Measurements from ENCODE around the gene FMO3.
A peak's percentile ranks its signal among the peaks of the same experiment; 100 is the strongest.

The FMO3 gene

GRCh38 chr1:171075041-171075440 is 15.7 kb upstream of the FMO3 start:
- H3K4me3 ChIP-seq (ENCODE audit: low read length) = no peak overlapping the region
- DNase-seq (ENCODE audit: low read depth) = no peak
- TF ChIP-seq CTCF (IDR thresholded peaks at IDR 0.05; ENCODE audit: insufficient read depth, low read depth, low read length, missing control alignments) = no peak

GRCh38 chr1:171081314-171081753 is 9.4 kb upstream of the FMO3 start:
- H3K4me3 ChIP-seq (ENCODE audit: low read length) = no peak overlapping the region
- TF ChIP-seq CTCF (IDR thresholded peaks at IDR 0.05; ENCODE audit: insufficient read depth, low read depth, low read length, missing control alignments) = peak; percentile 34
- DNase-seq (ENCODE audit: low read depth) = peak; percentile 53

GRCh38 chr1:171081763-171082201 is 8.9 kb upstream of the FMO3 start:
- H3K4me3 ChIP-seq (ENCODE audit: low read length) = no peak overlapping the region
- no peak for TF ChIP-seq CTCF (IDR thresholded peaks at IDR 0.05; ENCODE audit: insufficient read depth, low read depth, low read length, missing control alignments)
- DNase-seq (ENCODE audit: low read depth) = no peak

GRCh38 chr1:171082606-171083005 is 8.1 kb upstream of the FMO3 start:
- H3K4me3 ChIP-seq (ENCODE audit: low read length) = no peak overlapping the region
- no peak for DNase-seq (ENCODE audit: low read depth)
- TF ChIP-seq CTCF (IDR thresholded peaks at IDR 0.05; ENCODE audit: insufficient read depth, low read depth, low read length, missing control alignments) = no peak

GRCh38 chr1:171083222-171083621 is 7.5 kb upstream of the FMO3 start:
- no peak overlapping the region for H3K4me3 ChIP-seq (ENCODE audit: low read length)
- DNase-seq (ENCODE audit: low read depth) = no peak
- TF ChIP-seq CTCF (IDR thresholded peaks at IDR 0.05; ENCODE audit: insufficient read depth, low read depth, low read length, missing control alignments) = no peak

GRCh38 chr1:171084091-171084490 is 6.6 kb upstream of the FMO3 start:
- no peak for TF ChIP-seq CTCF (IDR thresholded peaks at IDR 0.05; ENCODE audit: insufficient read depth, low read depth, low read length, missing control alignments)
- H3K4me3 ChIP-seq (ENCODE audit: low read length) = no peak overlapping the region

GRCh38 chr1:171084870-171085269 is 5.8 kb upstream of the FMO3 start:
- H3K4me3 ChIP-seq (ENCODE audit: low read length) = no peak overlapping the region
- no peak for DNase-seq (ENCODE audit: low read depth)
- TF ChIP-seq CTCF (IDR thresholded peaks at IDR 0.05; ENCODE audit: insufficient read depth, low read depth, low read length, missing control alignments) = no peak

More at GRCh38 chr1:171084091-171084490, 6.6 kb upstream of the FMO3 start:
- DNase-seq (ENCODE audit: low read depth) = no peak
